NOMO-1 (cell line): ENCODE results near the gene SPACA4.

Experiments
- DNase-seq, 2 experiments: peaks; one replicate each; lab custom pipeline; 2025; ENCODE audit not compliant: unreplicated experiment in 2 of 2; lab: John Stamatoyannopoulos, UW

Gene SPACA4

GRCh38 chr19:48633148-48634035, 26.9 kb downstream of the SPACA4 start:
- DNase-seq, result no peak

- DNase-seq, result no peak
Observed at GRCh38 chr19:48634036-48634342, 27.4 kb downstream of the SPACA4 start.

- peak; percentile 95 to 96 for DNase-seq
Observed at GRCh38 chr19:48634424-48635262, 28.1 kb downstream of the SPACA4 start.

- peak; percentile 23 to 50 for DNase-seq
Observed at GRCh38 chr19:48635263-48635965, 28.9 kb downstream of the SPACA4 start.

GRCh38 chr19:48635966-48636858, 29.7 kb downstream of the SPACA4 start:
- DNase-seq, result no peak

GRCh38 chr19:48636859-48637448, 30.4 kb downstream of the SPACA4 start, which contains the start of gene DBP:
DBP (minus strand) TSS chr19:48637379; CDS start chr19:48636994, 385 bp downstream.
- peak in 1 of 2 experiments; percentile 69 for DNase-seq

GRCh38 chr19:48637449-48637947, 31.0 kb downstream of the SPACA4 start:
- peak; percentile 99 to 100 for DNase-seq

GRCh38 chr19:48637948-48638830, 31.6 kb downstream of the SPACA4 start:
- peak; percentile 85 to 89 for DNase-seq

GRCh38 chr19:48638831-48639381, 32.4 kb downstream of the SPACA4 start:
- no peak for DNase-seq

- DNase-seq, result no peak
Observed at GRCh38 chr19:48639483-48640375, 33.2 kb downstream of the SPACA4 start.

GRCh38 chr19:48641850-48642249, 35.3 kb downstream of the SPACA4 start:
- DNase-seq, result no peak

- DNase-seq, result no peak
Observed at GRCh38 chr19:48642862-48643261, 36.3 kb downstream of the SPACA4 start.

- no peak for DNase-seq
Observed at GRCh38 chr19:48644355-48644754, 37.8 kb downstream of the SPACA4 start.

- peak; percentile 67 to 71 for DNase-seq
Observed at GRCh38 chr19:48644839-48645619, 38.5 kb downstream of the SPACA4 start.

GRCh38 chr19:48645620-48646000, 39.1 kb downstream of the SPACA4 start:
- no peak for DNase-seq

GRCh38 chr19:48646001-48646721, 39.6 kb downstream of the SPACA4 start, which contains the start of gene CA11:
CA11 (minus strand) TSS chr19:48646187; CDS start chr19:48645632, 555 bp downstream.
- peak; percentile 77 to 85 for DNase-seq
